HG02588 (cell line): ENCODE measurements around the gene DUXA.
"Not testable (repeated sequence)": the region's sequence is repeated elsewhere in the genome, so short reads cannot be mapped to it uniquely, and the experiment has no call there.

ENCODE experiments used
- ATAC-seq: cut with Tn5 transposase; IDR thresholded peaks from one replicate; pipeline ENCODE4 v1.9.1; 2021; ENCODE audit warnings: mild to moderate bottlenecking, moderate library complexity; ENCODE audit not compliant: unreplicated experiment

The DUXA gene

GRCh38 chr19:57167385-57167784 is at the start of gene DUXA:
Gene DUXA, minus strand, starts transcription at chr19:57167485. Its CDS starts 42 bp downstream, at chr19:57167443.
- ATAC-seq: no peak

GRCh38 chr19:57212109-57212508 is 44.8 kb upstream of the DUXA start:
- ATAC-seq: no peak

- ATAC-seq: no peak
Measured at GRCh38 chr19:57210381-57210780, 43.1 kb upstream of the DUXA start.

- no peak for ATAC-seq
Measured at GRCh38 chr19:57202160-57202559, 34.9 kb upstream of the DUXA start.

GRCh38 chr19:57197874-57198273 is 30.6 kb upstream of the DUXA start:
- ATAC-seq: not testable (repeated sequence)

GRCh38 chr19:57192993-57193392 is 25.7 kb upstream of the DUXA start:
- no peak for ATAC-seq

- ATAC-seq: no peak
Measured at GRCh38 chr19:57192077-57192420, 24.8 kb upstream of the DUXA start.

GRCh38 chr19:57191141-57192076 is 24.1 kb upstream of the DUXA start, which contains the start of gene ZNF264:
Gene ZNF264, plus strand, starts transcription at chr19:57191500. Its CDS starts 414 bp downstream, at chr19:57191914.
- peak; percentile 95 for ATAC-seq

- no peak for ATAC-seq
Measured at GRCh38 chr19:57190301-57190700, 23.0 kb upstream of the DUXA start.

- ATAC-seq: no peak
Measured at GRCh38 chr19:57171551-57172081, 4.3 kb upstream of the DUXA start.

GRCh38 chr19:57165846-57166245 is 1.4 kb downstream of the DUXA start:
- ATAC-seq: no peak

- ATAC-seq: no peak
Measured at GRCh38 chr19:57161985-57162539, 5.2 kb downstream of the DUXA start.

GRCh38 chr19:57152921-57153320 is 14.4 kb downstream of the DUXA start:
- no peak for ATAC-seq

- ATAC-seq: no peak
Measured at GRCh38 chr19:57141699-57142098, 25.6 kb downstream of the DUXA start.

- no peak for ATAC-seq
Measured at GRCh38 chr19:57135797-57136196, 31.5 kb downstream of the DUXA start.

- not testable (repeated sequence) for ATAC-seq
Measured at GRCh38 chr19:57127403-57127802, 39.9 kb downstream of the DUXA start.

GRCh38 chr19:57123882-57124281 is 43.4 kb downstream of the DUXA start:
- ATAC-seq: no peak

- ATAC-seq: no peak
Measured at GRCh38 chr19:57118848-57119247, 48.4 kb downstream of the DUXA start.

- not testable (repeated sequence) for ATAC-seq
Measured at GRCh38 chr19:57113501-57113900, 53.8 kb downstream of the DUXA start.

- no peak for ATAC-seq
Measured at GRCh38 chr19:57111329-57111644, 56.0 kb downstream of the DUXA start.

GRCh38 chr19:57110592-57111328 is 56.5 kb downstream of the DUXA start:
- ATAC-seq: no peak
